Activated CD8-positive, alpha-beta T cell treated with anti-CD3 and anti-CD28 coated beads for 36 hours (primary cell): ENCODE data around the gene FIGLA. TPM values are rescaled to one million over a fixed set of nuclear protein-coding genes. Genes with fewer than 3 reads are reported as not detected.

Source experiments
- ATAC-seq: fragments of 200-7000 bp; cut with Tn5 transposase; one replicate; pipeline ENCODE4 v1.10.0; 2021; ENCODE audit warnings: mild to moderate bottlenecking, moderate library complexity
- CTCF ChIA-PET: fragments of 350-600 bp; sonication (Branson Sonifier 250); formaldehyde crosslinking; loops from one replicate; lab custom pipeline; 2021; ENCODE audit warnings: antibody characterized with exemption; lab: Charles Lee
- POLR2A ChIA-PET: fragments of 350-600 bp; sonication (Branson Sonifier 250); formaldehyde crosslinking; loops from one replicate; lab custom pipeline; 2021; ENCODE audit warnings: antibody characterized with exemption; lab: Charles Lee
- DNase-seq: peaks from one replicate; pipeline ENCODE4 v3.0.0-alpha.2; 2020
- H3K27ac Mint-ChIP-seq: one replicate; pipeline ENCODE4 v1.8.0; 2021; ENCODE audit warnings: mild to moderate bottlenecking, mixed read lengths
- H3K27me3 Mint-ChIP-seq: one replicate; pipeline ENCODE4 v1.8.0; 2021; ENCODE audit warnings: mixed read lengths
- H3K36me3 Mint-ChIP-seq: one replicate; pipeline ENCODE4 v1.8.0; 2021; ENCODE audit warnings: low read depth, mixed read lengths
- H3K4me1 Mint-ChIP-seq: one replicate; pipeline ENCODE4 v1.8.0; 2021; ENCODE audit warnings: low read depth, mixed read lengths
- H3K4me3 Mint-ChIP-seq: one replicate; pipeline ENCODE4 v1.8.0; 2021; ENCODE audit warnings: mild to moderate bottlenecking, moderate library complexity, mixed read lengths
- H3K9me3 Mint-ChIP-seq: one replicate; pipeline ENCODE4 v1.8.0; 2021; ENCODE audit warnings: mixed read lengths
- intact Hi-C: fragments of 100-400 bp; cut with micrococcal nuclease; formaldehyde crosslinking; loops from one replicate; pipeline ENCODE4 v1.10.0; 2022
- total RNA-seq, 2 experiments: library from RNA; stranded (reverse); gene quantifications; one replicate each; pipeline ENCODE4 v1.2.3, GENCODE V29; 2021
- TF ChIP-seq, protein P1 (sequence below): fragments of 200-600 bp; IDR thresholded peaks from one replicate; pipeline ENCODE4 v1.8.0; 2022; ENCODE audit warnings: antibody characterized with exemption, mild to moderate bottlenecking

Gene FIGLA
- total RNA-seq, 2 experiments from 2014 or later = not detected

DNA sequence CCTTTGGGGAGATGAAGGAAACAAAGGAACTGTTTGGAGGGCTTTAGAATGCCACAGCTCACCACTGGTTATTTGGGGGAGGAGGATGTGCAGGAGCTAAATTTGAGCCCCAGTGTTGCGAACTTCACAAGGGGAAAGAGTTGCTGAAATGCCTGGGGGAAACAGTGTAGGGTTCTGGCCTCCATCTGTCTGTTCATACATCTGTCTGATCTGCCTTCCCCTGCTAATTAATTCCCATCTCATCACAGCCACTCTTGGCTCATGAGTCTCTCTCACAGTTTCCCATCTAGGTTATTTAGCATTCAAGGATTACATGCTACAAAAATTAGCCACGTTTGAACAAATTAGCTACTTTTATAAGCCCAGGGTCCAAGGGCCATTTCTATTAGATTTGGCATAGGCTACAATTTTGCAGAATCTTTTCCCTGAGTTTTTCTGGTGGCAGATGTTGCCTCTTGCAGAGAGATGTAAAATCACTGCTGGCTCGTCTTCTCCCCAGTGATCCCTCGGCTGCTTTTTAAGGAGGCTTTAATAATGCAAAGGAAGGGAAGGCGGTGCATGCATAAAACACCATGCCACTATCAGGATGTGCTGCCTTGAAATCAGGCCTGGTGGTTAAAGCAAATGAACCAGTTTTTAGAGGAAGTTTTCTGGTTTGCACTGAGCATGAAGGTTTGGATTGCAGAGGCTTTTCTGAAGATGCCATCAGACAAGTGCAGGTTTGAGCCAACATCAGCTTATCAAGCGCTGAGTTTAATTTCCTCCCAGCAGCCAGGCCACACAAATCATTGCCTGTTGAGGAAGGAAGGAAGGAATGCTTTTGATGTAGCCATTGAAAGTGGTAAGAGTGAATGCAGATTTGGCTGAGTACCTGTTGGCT, 57.4 kb downstream of the FIGLA start:
- Mint-ChIP-seq H3K36me3 (no peaks in the 10 kb centered on the region), H3K27ac (no peak overlapping the region), H3K27me3 (peaks cover 2% of the 10 kb centered on the region), H3K4me3 (no peak overlapping the region), H3K4me1 (peaks cover 5% of the 10 kb centered on the region), H3K9me3 (no peaks in the 10 kb centered on the region)
- TF ChIP-seq, protein P1, sequence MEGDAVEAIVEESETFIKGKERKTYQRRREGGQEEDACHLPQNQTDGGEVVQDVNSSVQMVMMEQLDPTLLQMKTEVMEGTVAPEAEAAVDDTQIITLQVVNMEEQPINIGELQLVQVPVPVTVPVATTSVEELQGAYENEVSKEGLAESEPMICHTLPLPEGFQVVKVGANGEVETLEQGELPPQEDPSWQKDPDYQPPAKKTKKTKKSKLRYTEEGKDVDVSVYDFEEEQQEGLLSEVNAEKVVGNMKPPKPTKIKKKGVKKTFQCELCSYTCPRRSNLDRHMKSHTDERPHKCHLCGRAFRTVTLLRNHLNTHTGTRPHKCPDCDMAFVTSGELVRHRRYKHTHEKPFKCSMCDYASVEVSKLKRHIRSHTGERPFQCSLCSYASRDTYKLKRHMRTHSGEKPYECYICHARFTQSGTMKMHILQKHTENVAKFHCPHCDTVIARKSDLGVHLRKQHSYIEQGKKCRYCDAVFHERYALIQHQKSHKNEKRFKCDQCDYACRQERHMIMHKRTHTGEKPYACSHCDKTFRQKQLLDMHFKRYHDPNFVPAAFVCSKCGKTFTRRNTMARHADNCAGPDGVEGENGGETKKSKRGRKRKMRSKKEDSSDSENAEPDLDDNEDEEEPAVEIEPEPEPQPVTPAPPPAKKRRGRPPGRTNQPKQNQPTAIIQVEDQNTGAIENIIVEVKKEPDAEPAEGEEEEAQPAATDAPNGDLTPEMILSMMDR = no peak
- POLR2A ChIA-PET = no interaction called here
- CTCF ChIA-PET = no interaction called here
- ATAC-seq (no peak), DNase-seq (no peak)
- intact Hi-C loops = no loop called here

DNA sequence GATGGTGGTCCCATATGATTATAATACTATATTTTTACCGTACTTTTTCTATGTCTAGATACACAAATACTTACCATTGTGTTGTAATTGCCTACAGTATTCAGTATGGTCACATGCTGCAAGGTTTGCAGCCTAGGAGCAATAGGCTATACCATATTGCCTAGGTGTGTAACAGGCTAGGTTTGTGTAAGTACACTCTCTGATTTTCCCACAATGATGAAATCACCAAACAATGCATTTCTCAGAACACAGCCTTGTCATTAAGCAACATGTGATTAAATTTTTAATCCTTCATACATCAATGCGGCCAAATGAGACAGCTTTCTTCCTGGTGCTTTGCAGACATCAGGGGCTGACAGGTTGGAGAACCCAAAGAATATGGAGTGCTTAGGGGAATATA, 59.7 kb downstream of the FIGLA start:
- intact Hi-C loops = no loop called here
- ChIA-PET POLR2A (no interaction called here), CTCF (no interaction called here)
- ATAC-seq (no peak), DNase-seq (no peak)
- TF ChIP-seq, protein P1 = no peak
- no peaks in the 10 kb centered on the region for H3K9me3 Mint-ChIP-seq
- H3K27me3 Mint-ChIP-seq = peaks cover 2% of the 10 kb centered on the region
- peaks cover 5% of the 10 kb centered on the region for H3K4me1 Mint-ChIP-seq
- no peaks in the 10 kb centered on the region for H3K36me3 Mint-ChIP-seq
- H3K4me3 Mint-ChIP-seq = no peak overlapping the region
- no peak overlapping the region for H3K27ac Mint-ChIP-seq

DNA sequence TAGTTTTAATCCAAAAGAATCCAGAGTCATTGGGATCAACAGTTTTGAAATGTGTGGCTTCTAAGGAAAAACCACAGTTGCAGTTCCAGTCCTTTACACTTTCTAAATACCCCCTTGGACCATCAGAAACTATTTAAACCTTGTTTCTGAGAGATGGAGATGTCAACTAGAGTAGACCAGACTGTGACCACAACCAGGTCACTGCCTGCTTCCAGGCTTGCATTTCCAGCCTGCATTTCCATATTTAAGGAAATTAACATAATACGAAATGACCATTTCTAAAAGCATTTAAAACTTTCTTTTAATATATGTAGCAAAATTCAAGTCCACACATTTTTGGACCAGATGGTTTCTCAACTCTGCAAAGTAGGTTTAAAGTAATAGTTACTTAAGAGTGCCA, 60.8 kb downstream of the FIGLA start:
- TF ChIP-seq, protein P1 = no peak
- Mint-ChIP-seq H3K9me3 (no peaks in the 10 kb centered on the region), H3K36me3 (no peaks in the 10 kb centered on the region), H3K27me3 (no peaks in the 10 kb centered on the region), H3K27ac (no peak overlapping the region), H3K4me3 (no peak overlapping the region), H3K4me1 (no peaks in the 10 kb centered on the region)
- POLR2A ChIA-PET = no interaction called here
- no peak for ATAC-seq
- CTCF ChIA-PET = no interaction called here
- intact Hi-C loops = no loop called here
- no peak for DNase-seq

DNA sequence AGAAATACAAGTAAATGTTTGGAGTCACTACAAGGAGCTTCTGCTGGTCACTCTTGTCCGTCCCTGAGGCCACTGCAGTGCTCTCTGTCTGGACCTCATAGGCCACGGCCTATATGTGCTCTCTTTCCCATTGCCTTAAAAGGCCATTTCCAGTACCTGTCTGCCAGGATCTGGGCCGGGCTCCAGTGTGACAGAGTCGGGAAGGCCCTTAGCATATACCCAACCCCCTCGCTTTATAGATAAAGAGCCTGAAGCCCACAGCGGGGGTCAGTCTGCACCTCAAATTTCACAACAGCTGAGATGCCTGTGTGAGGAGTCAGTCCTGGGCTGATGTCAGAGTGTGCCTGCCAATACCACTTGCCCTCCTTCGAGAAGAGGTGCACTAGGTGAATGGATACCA, 62.3 kb downstream of the FIGLA start:
- CTCF ChIA-PET = no interaction called here

More for the DNA sequence above, 62.3 kb downstream of the FIGLA start:
- Mint-ChIP-seq H3K27me3 (no peaks in the 10 kb centered on the region), H3K4me3 (no peak overlapping the region), H3K9me3 (no peaks in the 10 kb centered on the region), H3K4me1 (no peaks in the 10 kb centered on the region), H3K27ac (no peak overlapping the region), H3K36me3 (no peaks in the 10 kb centered on the region)
- DNase-seq (no peak), ATAC-seq (no peak)
- POLR2A ChIA-PET = no interaction called here
- TF ChIP-seq, protein P1 = no peak
- intact Hi-C loops = no loop called here

Other genes starting within 250 kb of the FIGLA start
- under 1 TPM; 0.25 to 0.38 TPM for gene TGFA, start 236.8 kb downstream of the FIGLA start, total RNA-seq
- 10 to 100 TPM; 24.5 to 26.3 TPM for gene ADD2, start 22.4 kb downstream of the FIGLA start, total RNA-seq
- gene CLEC4F, start 30.0 kb upstream of the FIGLA start, total RNA-seq = not detected
- not detected for gene CD207, start 45.2 kb upstream of the FIGLA start, total RNA-seq
- not detected for gene VAX2, start 109.9 kb upstream of the FIGLA start, total RNA-seq
- not detected for gene ATP6V1B1, start 145.3 kb upstream of the FIGLA start, total RNA-seq
- gene ANKRD53, start 188.0 kb upstream of the FIGLA start, total RNA-seq = not detected
- gene TEX261, start 204.2 kb upstream of the FIGLA start, total RNA-seq = 10 to 100 TPM; 38.8 to 39.9 TPM